NB4 (cell line): ENCODE measurements around the gene RAB6C.
A peak's percentile ranks its signal among the peaks of the same experiment; 100 is the strongest.
"Not testable (repeated sequence)": the region's sequence is repeated elsewhere in the genome, so short reads cannot be mapped to it uniquely, and the experiment has no call there.

ENCODE experiments used
- DNase-seq: peaks from one replicate; pipeline ENCODE4 v3.0.0; 2010; ENCODE audit warnings: low read depth
- H3K4me3 ChIP-seq: one replicate; pipeline ENCODE4 v1.5.1; 2011; ENCODE audit warnings: mild to moderate bottlenecking, low read depth, low read length, moderate library complexity
- CTCF ChIP-seq: IDR thresholded peaks from one replicate; pipeline ENCODE4 v1.5.1; 2012; ENCODE audit warnings: low read depth, low read length
- MYC ChIP-seq: IDR thresholded peaks from 2 replicates; pipeline ENCODE4 v1.6.1; 2011; ENCODE audit warnings: low read depth, low read length
- POLR2A ChIP-seq: IDR thresholded peaks from 2 replicates; pipeline ENCODE4 v1.6.1; 2011; ENCODE audit warnings: mild to moderate bottlenecking; ENCODE audit not compliant: insufficient read length; ENCODE audit errors: extremely low read depth
- TF ChIP-seq, protein P1 (sequence below): IDR thresholded peaks from 2 replicates; pipeline ENCODE4 v1.6.1; 2011; ENCODE audit warnings: low read depth, low read length

RAB6C gene

DNA sequence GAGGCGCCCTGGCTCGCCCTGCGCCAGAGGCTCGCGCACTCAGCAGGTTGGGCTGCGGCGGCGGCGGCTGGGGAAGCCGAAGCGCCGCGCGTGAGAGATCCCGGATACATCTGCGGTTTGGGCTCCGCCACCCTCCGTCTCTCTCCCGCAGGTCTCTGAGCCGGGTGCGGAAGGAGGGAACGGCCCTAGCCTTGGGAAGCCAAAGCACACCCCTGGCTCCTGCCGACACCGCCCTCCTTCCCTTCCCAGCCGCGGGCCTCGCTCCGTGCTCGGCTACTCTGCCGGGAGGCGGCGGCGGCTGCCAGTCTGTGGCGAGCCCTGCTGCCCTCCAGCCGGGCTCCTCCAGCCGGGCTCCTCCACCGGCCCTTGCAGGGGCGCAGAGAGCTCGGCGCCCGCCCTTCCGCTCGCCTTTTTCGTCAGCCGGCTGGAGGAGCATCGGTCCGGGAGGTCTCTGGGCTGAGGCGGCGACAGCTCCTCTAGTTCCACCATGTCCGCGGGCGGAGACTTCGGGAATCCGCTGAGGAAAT lies at the start of gene RAB6C:
TSS of gene RAB6C (plus strand) at position 38 of the 527 bp plus-strand sequence. CDS start at position 488, 450 bp downstream.
- H3K4me3 ChIP-seq: not testable (repeated sequence)
- DNase-seq: peak; percentile 13

GRCh38 chr2:129930451-129930850 lies 49.0 kb upstream of the RAB6C start:
- no peak overlapping the region for H3K4me3 ChIP-seq
- TF ChIP-seq MYC: no peak
- TF ChIP-seq, protein P1, sequence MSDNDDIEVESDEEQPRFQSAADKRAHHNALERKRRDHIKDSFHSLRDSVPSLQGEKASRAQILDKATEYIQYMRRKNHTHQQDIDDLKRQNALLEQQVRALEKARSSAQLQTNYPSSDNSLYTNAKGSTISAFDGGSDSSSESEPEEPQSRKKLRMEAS: no peak
- no peak for TF ChIP-seq CTCF
- no peak for TF ChIP-seq POLR2A
- DNase-seq: no peak

GRCh38 chr2:129933387-129933786 lies 46.1 kb upstream of the RAB6C start:
- not testable (repeated sequence) for DNase-seq, H3K4me3 ChIP-seq

GRCh38 chr2:129934044-129934822 lies 45.2 kb upstream of the RAB6C start:
- no peak overlapping the region for H3K4me3 ChIP-seq
- DNase-seq: no peak
- TF ChIP-seq MYC: no peak
- no peak for TF ChIP-seq POLR2A
- TF ChIP-seq, protein P1: no peak
- TF ChIP-seq CTCF: no peak

DNA sequence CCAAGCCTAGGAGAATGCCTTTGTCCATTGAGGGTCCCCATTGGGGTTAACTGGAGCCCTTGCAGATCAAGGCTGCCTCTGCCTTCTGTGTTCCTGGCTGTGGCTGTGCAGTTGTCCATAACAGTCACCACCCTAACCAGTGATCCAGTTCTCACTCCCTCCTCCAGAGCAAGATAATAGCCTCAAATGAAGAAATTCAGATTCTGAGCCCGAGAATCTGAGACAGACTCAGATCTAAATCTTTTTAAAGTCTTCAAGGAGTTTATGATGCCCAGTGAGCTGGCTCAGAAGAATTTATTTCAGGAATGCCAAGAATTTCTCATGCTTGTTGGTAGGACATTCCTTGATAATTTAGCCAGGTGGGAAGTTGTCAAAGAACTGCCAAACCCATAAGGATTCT lies 44.3 kb upstream of the RAB6C start:
- DNase-seq: no peak
- TF ChIP-seq POLR2A: no peak
- H3K4me3 ChIP-seq: no peak overlapping the region

DNA sequence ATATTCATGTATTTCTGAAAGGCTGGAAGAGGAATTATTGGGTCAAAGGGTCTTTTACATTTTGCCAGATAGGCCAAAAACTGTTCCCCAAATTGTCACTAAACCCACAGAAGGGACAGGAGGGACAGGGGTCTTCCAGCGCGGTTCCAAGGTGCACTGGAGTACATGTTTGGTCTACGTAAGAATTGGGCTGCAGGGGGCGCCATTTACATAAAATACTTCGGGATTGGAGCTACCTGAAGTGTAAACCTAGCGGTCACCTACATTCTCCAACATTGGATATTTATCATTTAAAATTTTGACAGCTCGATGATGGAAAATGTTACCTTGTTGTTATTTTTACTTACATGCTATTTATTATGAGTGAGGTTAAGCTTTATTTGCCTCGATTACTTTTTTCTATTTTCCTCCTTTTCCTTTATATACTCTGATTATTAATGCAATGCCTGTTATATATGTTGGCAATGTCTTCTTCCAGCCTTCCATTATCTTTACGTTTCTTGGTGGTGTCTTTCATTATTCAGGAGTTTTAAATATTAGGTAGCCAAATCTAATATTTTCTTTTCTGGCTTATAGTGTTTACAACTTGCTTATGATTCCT lies 43.0 kb upstream of the RAB6C start:
- TF ChIP-seq CTCF: peak; percentile 46
- TF ChIP-seq MYC: no peak
- no peak for TF ChIP-seq POLR2A
- TF ChIP-seq, protein P1: no peak
- H3K4me3 ChIP-seq: no peak overlapping the region
- peak; percentile 54 for DNase-seq

- H3K4me3 ChIP-seq, DNase-seq: not testable (repeated sequence)
Observed at GRCh38 chr2:129938850-129939471, 40.5 kb upstream of the RAB6C start.

DNA sequence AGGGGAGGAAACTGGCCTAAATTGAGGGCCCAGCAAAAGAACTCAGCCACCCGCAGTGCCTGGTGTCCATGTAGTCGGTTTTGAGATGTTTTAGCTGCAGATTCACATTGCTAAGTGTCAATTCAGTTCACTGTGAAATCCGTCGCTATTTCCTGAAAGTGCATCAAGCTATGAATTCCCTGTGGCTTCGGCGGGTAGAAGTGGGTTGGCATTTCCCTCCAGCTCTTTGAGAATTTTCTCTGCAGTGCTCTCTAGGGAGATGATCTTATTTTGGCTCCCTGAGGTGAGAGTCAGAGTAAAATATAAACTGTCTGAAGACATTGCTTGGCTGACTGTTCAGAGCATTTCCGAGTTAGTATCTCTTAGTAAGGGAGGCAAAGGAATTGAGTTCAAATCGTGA lies 36.0 kb upstream of the RAB6C start:
- H3K4me3 ChIP-seq, DNase-seq: not testable (repeated sequence)
